ENCODE results near the gene CLDN15. TPM values are rescaled to one million over a fixed set of nuclear protein-coding genes. Genes with fewer than 3 reads are reported as not detected.
A peak's percentile ranks its signal among the peaks of the same experiment; 100 is the strongest.
"Not testable (repeated sequence)": the region's sequence is repeated elsewhere in the genome, so short reads cannot be mapped to it uniquely, and the experiment has no call there.

The CLDN15 gene
- total RNA-seq, 1 experiment from 2014 or later = 10.0 TPM

DNA sequence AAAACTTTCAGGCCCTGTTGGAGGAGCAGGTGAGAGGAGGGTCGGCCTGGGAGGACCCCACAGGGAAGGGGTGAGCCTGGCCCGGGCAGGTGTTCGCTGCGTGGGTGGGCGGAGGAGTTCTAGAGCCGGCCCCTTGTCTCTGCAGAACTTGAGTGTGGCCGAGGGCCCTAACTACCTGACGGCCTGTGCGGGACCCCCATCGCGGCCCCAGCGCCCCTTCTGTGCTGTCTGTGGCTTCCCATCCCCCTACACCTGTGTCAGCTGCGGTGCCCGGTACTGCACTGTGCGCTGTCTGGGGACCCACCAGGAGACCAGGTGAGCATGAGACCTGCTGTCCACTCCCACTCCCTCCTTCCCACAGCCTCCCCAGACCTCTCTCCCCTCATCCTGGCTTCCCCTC lies 14.1 kb downstream of the CLDN15 start:
- no peak for DNase-seq (ENCODE audit: extremely low read depth, low read depth)

DNA sequence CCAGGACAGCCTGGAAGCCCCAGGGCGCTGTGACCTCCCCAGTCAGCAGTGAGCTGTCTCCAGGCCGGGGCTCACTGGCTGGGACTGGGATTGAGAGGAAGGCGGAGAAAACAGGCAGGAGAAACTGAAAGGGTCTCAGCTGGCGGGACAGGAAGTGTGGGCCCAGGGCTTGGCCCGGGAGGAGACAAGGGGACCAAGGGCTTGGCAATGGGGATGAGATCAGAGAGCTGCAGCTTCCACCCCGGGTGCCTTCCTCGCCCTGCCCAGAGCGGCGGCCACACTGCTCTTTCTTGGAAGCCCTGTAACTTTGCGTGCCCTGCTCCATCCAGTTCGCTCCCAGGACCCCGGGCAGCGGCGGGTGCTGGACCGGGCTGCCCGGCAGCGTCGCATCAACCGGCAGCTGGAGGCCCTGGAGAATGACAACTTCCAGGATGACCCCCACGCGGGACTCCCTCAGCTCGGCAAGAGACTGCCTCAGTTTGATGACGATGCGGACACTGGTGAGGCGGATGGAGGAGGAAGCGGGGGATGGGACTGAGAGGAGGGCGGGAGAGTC lies 15.2 kb downstream of the CLDN15 start:
- DNase-seq (ENCODE audit: extremely low read depth, low read depth) = no peak

DNA sequence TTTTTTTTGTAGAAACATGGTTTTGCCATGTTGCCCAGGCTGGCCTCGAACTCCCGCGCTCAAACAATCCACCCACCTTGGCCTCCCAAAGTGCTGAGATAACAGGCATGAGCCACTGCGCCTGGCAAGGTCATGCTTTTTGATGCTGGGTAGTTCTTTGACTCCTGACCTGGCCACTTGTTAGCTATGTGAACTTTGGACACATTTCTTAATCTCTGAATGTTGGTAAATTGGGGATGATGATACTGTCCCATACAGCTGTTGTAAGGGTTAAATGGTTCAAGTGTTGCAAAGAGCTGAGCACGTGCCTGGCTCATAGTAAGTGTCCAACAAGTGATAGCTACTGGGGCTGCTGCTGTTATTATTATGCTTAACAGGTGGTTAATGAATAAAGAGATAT lies 17.3 kb downstream of the CLDN15 start:
- no peak for DNase-seq (ENCODE audit: extremely low read depth, low read depth)

DNA sequence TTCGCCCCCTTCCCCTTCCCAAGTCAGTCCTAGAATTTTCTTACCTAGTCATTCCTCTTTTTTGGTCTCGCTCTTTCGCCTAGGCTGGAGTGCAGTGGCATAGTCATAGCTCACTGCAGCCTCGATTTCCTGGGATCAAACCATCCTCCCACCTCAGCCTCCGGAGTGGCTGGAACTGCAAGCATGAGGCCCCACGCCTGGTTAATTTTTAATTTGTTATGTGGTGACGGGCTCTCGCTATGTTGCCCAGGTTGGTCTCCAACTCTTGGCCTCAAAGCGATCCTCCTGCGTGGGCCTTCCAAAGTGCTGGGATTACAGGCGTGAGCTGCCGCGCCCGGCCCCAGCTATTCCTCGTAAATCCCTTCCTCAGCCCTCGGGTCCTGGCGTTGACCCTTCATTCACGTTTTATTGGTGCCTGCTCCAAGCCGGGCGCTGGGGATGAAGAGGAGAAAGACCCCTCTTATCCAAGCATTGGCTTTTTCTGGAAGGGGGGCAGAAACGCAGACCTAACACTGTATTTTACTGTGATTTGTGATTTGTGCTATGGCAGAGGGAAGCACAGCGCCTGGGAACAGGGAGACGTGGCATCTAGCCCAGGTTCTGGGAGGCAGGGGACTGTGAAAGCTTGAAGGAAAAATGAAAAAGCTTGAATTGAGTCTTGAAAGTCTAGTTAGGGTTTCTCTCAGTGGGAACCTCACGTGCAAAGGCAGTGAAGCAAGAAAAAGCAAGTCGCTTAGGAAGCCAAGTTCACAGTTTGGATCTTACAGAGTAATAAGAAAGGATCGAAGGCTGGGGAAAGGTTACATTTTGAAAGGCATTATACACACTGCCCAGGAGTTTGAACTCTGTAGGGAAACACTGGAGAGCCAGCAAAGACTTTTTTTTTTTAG lies 19.1 kb downstream of the CLDN15 start:
- no peak for DNase-seq (ENCODE audit: extremely low read depth, low read depth)

DNA sequence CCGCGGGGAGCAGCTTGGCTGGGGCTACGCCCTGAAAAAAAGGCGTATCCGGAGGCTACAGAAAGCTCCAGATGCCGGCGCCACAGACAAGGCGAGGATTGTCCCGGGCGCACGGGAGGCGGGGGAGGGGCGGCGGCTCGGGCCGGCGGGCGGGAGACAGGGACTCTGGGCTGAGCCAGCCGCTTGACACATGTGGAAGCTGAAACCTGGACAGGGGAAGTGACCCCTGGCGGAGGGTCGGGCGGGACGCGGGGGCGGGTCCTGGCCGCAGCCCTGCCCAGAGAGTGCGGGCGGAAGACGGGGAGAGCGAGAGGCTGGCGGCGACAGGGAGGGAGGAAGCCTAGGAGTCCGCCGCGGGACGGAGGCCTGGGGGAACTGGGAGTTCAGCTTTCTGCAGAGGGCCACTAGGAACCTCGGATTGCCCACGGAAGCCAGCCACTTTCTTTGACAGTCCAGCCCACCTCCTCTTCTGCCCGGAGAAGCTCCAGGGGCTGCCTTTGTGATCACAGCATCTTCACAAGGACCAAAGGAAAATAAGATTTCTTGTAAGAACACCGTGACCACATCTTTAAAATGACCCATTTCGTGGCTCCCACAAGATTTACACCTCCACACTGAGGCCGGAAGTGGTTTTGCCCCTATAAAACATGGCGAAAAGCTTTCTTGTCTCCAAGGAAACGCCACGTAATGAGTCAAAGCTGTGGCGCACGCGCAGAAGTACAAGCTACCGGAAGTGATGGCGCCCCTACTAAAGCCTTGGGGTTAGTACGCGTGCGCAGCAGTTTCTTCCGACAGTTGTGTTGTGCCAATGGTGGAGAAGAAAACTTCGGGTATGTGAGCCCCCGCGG lies 20.0 kb downstream of the CLDN15 start, which contains the start of the genes PLOD3 and ZNHIT1:
PLOD3 (minus strand) TSS at position 194 of the 848 bp plus-strand sequence. CDS start 307 bp downstream, outside the sequence.
ZNHIT1 (plus strand) TSS at position 778 of the 848 bp plus-strand sequence; CDS start at position 809, 31 bp downstream.
- peak; percentile 99 for DNase-seq (ENCODE audit: extremely low read depth, low read depth)

DNA sequence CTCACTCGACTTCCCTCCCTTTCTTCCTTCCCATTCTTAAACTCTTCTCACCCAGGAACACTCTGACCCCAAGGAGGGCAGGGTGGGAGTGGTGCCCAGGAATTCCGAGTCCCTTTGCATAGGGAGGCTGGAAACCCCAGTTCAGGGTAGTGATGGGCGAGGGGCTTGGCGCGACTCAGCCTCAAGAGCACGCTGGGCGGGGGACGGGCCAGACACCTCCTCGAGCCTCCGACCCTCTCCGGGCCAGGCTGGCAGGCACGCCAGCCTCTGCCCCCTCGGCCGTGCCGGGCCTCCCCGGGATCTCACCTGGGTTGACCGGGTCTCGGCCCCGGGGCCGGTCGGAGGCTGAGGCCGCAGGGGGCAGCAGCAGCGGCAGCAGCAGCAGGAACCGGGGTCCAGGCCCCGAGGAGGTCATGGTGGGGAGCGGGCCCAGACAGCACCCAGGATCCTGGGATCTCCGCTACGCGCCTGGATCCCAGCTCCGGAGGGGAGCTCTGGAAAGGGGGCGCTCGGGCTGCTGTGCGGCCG lies 20.7 kb downstream of the CLDN15 start:
- no peak for DNase-seq (ENCODE audit: extremely low read depth, low read depth)

DNA sequence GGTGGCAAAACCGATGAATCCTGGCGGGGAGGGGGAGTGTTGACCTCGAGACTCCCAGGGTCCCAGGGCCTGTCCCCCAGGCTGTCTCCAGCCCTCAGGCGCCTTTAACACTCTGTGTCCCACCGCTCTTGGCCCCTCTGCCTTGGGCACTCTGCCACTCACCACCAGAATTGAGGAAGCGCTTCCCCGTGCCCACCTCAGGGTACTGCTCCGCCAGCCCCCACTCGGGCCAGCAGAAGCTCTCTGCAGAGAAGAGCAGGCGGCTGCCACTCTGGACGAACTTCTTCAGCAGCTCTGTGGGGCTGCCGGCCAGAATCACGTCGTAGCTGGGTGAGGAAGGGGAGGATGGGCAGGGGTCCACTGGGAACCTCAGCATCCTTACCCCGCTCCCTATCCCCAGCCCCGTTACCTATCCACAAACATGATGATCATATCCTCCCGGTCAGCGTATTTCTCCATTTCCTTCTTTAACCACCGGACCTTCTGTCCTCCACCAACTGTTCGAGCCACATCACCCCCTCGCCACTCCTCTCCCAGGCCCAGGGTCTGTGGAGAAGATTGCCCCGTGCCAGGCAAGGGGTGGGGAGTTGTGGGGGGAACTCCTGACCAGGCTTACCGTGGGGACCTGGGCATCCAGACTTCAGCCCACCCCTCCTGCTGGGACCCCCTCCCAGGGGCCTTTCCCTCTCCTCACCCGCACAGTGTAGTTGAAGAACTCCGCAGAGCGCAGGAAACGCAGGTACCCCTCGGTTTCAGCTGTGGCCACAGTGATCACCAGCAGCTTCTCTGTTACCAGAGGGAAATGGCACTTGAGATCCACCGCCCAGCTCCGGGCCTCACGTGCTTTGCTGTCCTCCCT lies 21.4 kb downstream of the CLDN15 start:
- no peak for DNase-seq (ENCODE audit: extremely low read depth, low read depth)

DNA sequence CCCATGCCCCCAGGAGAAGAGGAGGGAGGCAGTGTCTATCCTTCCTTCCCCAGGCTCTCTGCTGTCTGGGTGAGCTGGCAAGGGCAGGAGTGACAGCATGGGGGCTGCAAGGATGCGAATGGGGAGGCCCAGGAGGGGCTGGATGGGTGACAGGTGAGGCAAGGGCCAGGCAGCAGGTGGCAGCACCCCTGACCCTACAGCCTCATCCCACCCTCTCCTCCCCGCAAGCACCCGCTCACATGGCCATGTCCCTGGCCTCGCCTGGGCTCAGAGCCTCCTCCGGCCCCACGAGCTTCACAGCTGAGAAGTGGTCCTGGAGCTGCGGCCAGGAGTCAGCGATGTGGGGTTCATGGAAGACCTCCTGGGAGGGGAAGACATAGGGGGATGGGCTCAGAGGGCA lies 25.6 kb downstream of the CLDN15 start:
- no peak for DNase-seq (ENCODE audit: extremely low read depth, low read depth)

DNA sequence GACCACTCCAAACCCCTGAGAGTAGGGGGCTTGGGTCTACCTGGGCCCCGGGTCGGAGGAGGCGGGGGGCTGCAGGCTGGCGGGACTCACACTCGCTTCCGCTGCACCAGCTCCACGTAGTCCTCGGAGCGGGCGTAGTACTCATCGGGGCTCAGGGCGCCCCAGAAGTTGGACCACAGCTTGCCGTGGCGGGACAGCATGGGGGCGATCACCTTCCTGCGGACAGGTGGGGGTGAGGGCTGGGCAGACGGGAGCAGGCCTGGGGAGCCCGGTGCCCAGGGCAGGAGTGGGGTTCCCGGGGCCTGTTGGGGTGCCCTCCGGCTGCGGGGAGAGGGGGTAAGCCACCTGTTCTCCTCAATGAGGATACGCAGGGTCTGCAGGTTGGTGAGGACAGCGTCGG lies 26.1 kb downstream of the CLDN15 start:
- DNase-seq (ENCODE audit: extremely low read depth, low read depth) = no peak

DNA sequence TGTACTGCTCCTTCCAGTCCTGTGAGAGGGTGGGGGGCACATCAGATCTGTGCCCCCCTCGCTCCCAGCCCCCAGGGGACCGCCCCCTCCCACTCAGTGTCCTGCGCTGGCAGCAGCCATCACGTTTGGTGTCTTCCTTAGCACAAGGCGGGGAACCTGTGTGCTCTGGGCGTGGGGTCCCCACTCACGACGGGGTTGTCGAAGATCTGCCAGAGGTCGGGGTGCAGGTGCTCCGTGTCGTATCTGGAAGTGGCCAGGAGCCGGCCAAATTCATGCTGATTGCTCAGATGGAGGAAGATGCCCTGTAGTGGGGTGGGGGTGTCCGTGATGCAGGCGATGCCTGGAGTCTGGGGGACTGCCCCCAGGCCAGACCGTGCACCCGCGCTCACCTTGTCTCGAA lies 27.5 kb downstream of the CLDN15 start:
- no peak for DNase-seq (ENCODE audit: extremely low read depth, low read depth)

DNA sequence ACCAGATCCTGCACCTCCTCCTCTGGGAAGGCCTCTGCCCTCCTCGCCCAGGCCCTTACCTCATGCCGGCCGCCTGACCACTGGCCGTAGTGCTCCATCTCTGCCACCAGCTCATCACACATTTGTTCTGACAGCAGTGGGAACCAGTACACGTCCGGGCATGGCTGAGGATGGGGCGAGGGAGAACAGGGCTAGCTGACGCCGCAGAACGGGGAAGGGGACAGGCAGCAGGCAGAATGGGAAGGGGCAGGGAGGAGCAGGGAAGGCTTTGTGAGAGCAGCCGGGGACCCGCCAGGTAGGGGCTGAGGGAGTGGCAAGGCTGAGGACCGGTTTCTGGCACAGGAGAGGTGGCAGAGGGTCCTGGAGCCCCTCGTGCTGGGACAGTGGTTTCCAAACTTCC lies 28.8 kb downstream of the CLDN15 start:
- no peak for DNase-seq (ENCODE audit: extremely low read depth, low read depth)

DNA sequence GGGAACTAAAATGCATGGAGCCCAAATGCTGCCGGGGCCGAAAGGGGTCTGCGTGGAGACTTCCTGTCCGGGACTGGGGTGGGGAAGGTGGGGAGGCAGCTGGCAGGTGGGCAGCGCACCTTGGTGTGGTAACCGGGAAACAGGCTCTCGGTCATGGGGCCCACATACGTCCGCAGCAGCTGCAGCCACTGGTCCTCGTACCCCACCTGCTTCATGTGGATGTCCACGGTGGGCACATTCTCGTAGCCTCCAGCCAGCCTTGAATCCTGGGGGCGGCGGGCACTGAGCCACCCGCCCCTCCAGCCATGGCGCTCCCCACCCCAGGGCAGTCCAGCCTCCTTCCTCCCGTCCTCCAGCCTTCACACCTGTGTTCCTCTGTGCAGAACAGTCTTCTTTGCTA lies 30.1 kb downstream of the CLDN15 start:
- DNase-seq (ENCODE audit: extremely low read depth, low read depth) = no peak

DNA sequence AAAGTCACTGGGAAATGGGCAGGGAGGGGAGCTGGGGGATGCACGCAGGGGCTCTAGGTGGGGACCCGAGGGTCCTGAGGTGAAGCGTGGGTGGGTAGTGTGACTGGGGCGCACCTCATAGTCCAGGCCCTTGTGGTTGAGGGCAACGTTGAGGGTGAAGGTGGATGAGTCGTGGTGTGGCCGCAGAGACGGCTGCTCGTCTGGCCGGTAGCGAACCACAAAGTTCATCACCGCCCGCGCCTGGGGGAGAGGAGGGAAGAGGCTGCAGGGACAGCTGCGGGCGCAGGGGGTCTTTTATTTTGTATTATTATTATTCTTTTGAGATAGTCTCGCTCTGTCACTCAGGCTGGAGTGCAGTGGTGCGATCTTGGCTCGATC lies 30.9 kb downstream of the CLDN15 start:
- no peak for DNase-seq (ENCODE audit: extremely low read depth, low read depth)

DNA sequence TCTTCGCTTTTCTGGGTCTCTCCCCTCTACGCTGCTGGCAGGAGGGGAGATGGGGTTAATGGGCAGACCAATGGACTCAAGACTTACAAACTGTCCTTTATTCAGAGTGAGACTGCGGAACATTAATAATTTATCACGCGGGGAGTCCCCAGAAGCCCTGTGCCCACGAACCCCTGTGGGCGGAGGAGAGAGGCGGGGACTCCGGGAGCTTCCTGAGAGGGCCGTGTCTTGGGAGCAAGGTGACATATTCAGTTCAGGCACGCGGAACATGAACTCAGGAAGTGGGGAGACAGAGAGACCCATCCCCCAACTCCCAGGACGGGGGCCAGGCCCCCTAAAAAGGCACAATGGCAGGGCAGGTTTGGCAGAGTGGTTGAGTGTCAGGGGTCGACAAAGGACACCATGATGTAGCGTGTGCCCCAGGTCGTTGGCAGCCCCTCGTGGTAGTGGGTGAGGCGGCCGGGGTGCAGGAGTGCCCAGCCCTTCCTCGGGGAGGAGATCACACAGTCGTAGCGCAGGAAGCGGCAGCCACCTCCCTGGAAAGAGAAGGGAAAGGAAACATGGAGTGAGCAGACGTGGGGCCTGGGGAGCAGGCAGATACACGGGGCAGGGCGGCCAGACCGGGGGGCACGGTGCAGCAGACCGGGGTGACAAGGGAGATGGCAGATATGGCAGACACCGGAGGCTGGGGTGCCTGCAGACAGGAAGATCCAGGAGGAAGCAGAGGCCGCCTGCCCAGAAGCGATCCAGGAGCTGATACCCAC lies 31.5 kb downstream of the CLDN15 start:
- DNase-seq (ENCODE audit: extremely low read depth, low read depth) = no peak

DNA sequence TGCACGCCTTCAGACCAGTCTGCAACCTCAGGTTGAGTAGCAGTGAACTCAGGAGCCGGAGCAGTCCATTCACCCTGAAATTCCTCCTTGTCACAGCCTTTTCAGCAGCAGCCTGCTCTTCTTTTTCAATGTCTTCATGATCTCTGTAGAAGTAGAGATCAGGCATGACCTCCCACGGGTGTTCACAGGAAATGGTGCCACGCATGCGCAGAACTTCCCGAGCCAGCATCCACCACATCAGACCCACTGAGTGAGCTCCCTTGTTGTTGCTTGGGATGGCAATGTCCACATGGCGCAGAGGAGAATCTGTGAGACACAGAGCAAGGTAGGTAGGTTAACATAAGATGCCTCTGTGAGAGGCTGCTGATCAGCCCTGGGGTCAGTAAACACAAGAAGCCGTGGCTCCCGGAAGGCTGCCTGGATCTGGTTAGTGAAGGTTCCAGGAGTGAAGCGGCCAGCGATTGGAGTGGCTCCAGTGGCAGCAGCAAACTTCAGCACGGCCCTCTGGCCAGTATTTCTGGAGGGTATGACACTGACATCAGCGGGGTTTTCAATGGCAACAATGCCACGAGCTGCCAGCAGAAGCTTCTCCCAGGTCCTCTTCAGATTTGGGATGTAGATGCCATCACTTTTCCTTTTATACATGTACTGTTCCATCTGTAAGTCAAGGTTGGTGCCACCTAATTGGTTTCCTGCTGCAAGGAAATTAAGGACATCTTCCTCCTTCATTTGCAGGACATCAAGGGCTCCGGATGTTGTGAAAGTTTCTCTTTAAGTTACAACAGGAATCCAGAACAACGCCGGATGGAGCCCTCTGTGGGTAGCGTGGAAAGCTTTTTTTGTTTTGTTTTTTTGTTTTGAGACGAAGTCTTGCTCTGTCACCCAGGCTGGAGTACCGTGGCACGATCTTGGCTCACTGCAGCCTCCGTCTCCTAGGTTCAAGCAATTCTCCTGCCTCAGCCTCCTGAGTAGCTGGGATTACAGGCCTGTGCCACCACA lies 33.6 kb downstream of the CLDN15 start:
- DNase-seq (ENCODE audit: extremely low read depth, low read depth) = not testable (repeated sequence)

DNA sequence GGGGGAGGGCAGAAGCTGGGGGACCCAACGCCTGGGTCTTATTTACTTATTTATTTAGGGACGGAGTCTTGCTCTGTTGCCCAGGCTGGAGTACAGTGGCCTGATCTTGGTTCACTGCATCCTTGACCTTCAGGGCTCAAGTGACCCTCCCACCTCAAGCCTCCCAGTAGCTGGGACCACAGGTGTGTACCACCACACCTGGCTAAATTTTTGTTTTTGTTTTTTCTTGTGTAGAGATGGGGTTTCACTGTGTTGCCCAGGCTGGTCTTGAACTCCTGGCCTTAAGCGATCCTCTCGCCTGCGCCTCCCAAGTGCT lies 35.0 kb downstream of the CLDN15 start:
- DNase-seq (ENCODE audit: extremely low read depth, low read depth) = no peak

DNA sequence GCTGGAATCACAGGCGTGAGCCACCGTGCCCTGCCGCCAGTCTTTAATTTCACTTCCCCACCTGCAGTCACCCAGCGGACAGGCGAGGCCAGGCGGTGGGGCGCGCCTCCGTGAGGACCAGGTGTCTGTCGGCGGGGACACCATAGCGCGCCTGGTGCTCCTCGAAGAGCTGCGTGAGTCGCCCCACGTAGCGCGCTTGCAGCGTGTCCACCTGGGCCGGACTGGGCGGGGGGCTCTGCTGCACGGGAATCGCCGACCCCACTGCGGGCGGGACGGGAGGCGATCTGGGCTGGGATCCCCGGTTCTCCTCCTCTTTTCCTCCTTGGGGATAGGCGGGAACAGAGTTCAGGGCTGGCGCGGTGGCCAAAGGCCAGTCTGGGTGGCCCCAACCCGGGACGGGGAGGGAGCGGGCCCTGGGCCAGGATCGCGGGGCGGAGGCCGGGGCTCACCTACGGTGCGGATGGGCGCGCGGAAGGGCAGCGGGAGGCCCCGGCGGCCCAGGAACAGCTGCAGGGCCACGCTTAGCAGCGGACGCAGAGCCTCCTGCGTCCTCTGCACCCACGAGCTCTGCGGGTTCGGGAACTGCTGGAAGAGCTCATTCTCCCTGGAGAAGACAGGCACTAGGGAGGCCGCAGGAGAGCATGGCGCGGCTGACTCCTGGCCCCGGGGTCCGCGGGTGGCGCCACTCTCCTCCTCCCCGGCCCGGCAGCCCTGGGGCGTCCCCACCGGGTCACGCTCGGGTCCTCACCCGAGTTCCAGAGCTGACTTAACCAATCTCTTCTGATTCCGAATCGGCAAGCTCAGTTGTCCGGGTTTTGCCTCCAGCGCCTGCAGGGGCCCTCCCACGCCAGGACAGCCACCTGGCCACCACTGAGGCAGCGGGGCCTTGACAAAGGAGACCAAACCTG lies 35.7 kb downstream of the CLDN15 start:
- no peak for DNase-seq (ENCODE audit: extremely low read depth, low read depth)

All from NCI-H460 (cell line).